ENCODE results near the gene MXI1.
A peak's percentile ranks its signal among the peaks of the same experiment; 100 is the strongest.

Gene MXI1

GRCh38 chr10:110216240-110216639 is 8.8 kb downstream of the MXI1 start:
- DNase-seq: no peak

- DNase-seq: no peak
These were observed 9.7 kb downstream of the MXI1 start for GRCh38 chr10:110216942-110217661.

- DNase-seq: no peak
These were observed 10.2 kb downstream of the MXI1 start for GRCh38 chr10:110217662-110218008.

GRCh38 chr10:110218632-110219031 is 11.2 kb downstream of the MXI1 start:
- peak; percentile 25 for DNase-seq

- no peak for DNase-seq
These were observed 12.5 kb downstream of the MXI1 start for GRCh38 chr10:110219884-110220283.

GRCh38 chr10:110220398-110220797 is 13.0 kb downstream of the MXI1 start:
- DNase-seq: no peak

- DNase-seq: no peak
These were observed 13.8 kb downstream of the MXI1 start for GRCh38 chr10:110221044-110221720.

- peak; percentile 87 for DNase-seq
These were observed 14.4 kb downstream of the MXI1 start for GRCh38 chr10:110221721-110222261.

- no peak for DNase-seq
These were observed 15.4 kb downstream of the MXI1 start for GRCh38 chr10:110222641-110223297.

GRCh38 chr10:110223298-110223925 is 16.0 kb downstream of the MXI1 start:
- DNase-seq: no peak

- DNase-seq: no peak
These were observed 17.6 kb downstream of the MXI1 start for GRCh38 chr10:110224992-110225391.

- DNase-seq: no peak
These were observed 18.0 kb downstream of the MXI1 start for GRCh38 chr10:110225441-110225755.

- DNase-seq: peak; percentile 90
These were observed 18.5 kb downstream of the MXI1 start for GRCh38 chr10:110225756-110226542.

- peak; percentile 84 for DNase-seq
These were observed 19.1 kb downstream of the MXI1 start for GRCh38 chr10:110226543-110226925.

- peak; percentile 85 for DNase-seq
These were observed 19.7 kb downstream of the MXI1 start for GRCh38 chr10:110226926-110227641.

- DNase-seq: no peak
These were observed 20.7 kb downstream of the MXI1 start for GRCh38 chr10:110228066-110228465.

- no peak for DNase-seq
These were observed 21.8 kb downstream of the MXI1 start for GRCh38 chr10:110229155-110229554.

GRCh38 chr10:110233846-110234245 is 26.4 kb downstream of the MXI1 start:
- no peak for DNase-seq

GRCh38 chr10:110237894-110238480 is 30.6 kb downstream of the MXI1 start:
- DNase-seq: no peak

GRCh38 chr10:110239892-110240291 is 32.5 kb downstream of the MXI1 start:
- DNase-seq: no peak

- DNase-seq: no peak
These were observed 34.0 kb downstream of the MXI1 start for GRCh38 chr10:110241407-110241806.

GRCh38 chr10:110241841-110242240 is 34.4 kb downstream of the MXI1 start:
- no peak for DNase-seq
